CD14-positive monocyte (primary cell): ENCODE results near the gene TOM1L2. TPM values are rescaled to one million over a fixed set of nuclear protein-coding genes. Genes with fewer than 3 reads are reported as not detected.

Experiments
- DNase-seq, 3 donors: peaks; one replicate each; pipeline ENCODE4 v3.0.0-alpha.2; 2011 to 2022
- H2AFZ ChIP-seq: 2 replicates; pipeline ENCODE4 v1.6.0; 2012; ENCODE audit warnings: mild to moderate bottlenecking, low read depth, low read length, inconsistent platforms; ENCODE audit not compliant: insufficient read depth, poor library complexity, severe bottlenecking
- H3K27ac ChIP-seq, 2 donors: 1 replicate in 1 of 2; 2 replicates in 1 of 2; pipeline ENCODE4 v1.5.1; 2012 to 2013; ENCODE audit warnings: low read length in 2 of 2, control low read depth in 1 of 2, inconsistent platforms in 1 of 2, low read depth in 1 of 2, mild to moderate bottlenecking in 1 of 2
- H3K27me3 ChIP-seq, 2 donors: one replicate each; pipeline versions ENCODE4 v1.6.0 to v1.6.1; 2011 to 2013; ENCODE audit warnings: low read length in 2 of 2; ENCODE audit not compliant: control insufficient read depth in 2 of 2, insufficient read depth in 2 of 2
- H3K36me3 ChIP-seq, 2 donors: replicated peaks in 1 of 2; 1 replicate in 1 of 2; 2 replicates in 1 of 2; pipeline versions ENCODE4 v1.5.1 to v1.6.1; 2012 to 2013; ENCODE audit warnings: low read length in 2 of 2, control low read depth in 1 of 2, inconsistent platforms in 1 of 2, mild to moderate bottlenecking in 1 of 2; ENCODE audit not compliant: insufficient read depth in 2 of 2, control insufficient read depth in 1 of 2
- H3K4me1 ChIP-seq, 2 donors: 1 replicate in 1 of 2; 2 replicates in 1 of 2; pipeline versions ENCODE4 v1.5.1 to v1.6.1; 2012 to 2013; ENCODE audit warnings: low read length in 2 of 2, control low read depth in 1 of 2, inconsistent platforms in 1 of 2, mild to moderate bottlenecking in 1 of 2, moderate library complexity in 1 of 2; ENCODE audit not compliant: insufficient read depth in 2 of 2, control insufficient read depth in 1 of 2
- H3K4me2 ChIP-seq: replicated peaks from 2 replicates; pipeline ENCODE3; 2012; ENCODE audit warnings: low read length, moderate library complexity, mild to moderate bottlenecking; ENCODE audit not compliant: poor library complexity, severe bottlenecking; ENCODE audit errors: extremely low read depth
- H3K4me3 ChIP-seq, 3 experiments: fragments of 200-600 bp in 1 of 3; sonication (generic) in 1 of 3; replicated peaks in 1 of 3; 1 replicate in 2 of 3; 2 replicates in 1 of 3; pipeline ENCODE4 v1.5.1; 2011 to 2013; ENCODE audit warnings: low read length in 3 of 3, mild to moderate bottlenecking in 3 of 3, control low read depth in 2 of 3, low read depth in 2 of 3, inconsistent platforms in 1 of 3, moderate library complexity in 1 of 3
- H3K79me2 ChIP-seq: 2 replicates; pipeline ENCODE4 v1.6.0; 2012; ENCODE audit warnings: mild to moderate bottlenecking, control low read depth, inconsistent platforms, low read length, moderate library complexity; ENCODE audit not compliant: insufficient read depth
- H3K9ac ChIP-seq: 2 replicates; pipeline ENCODE4 v1.6.0; 2017; ENCODE audit warnings: low read length, mild to moderate bottlenecking; ENCODE audit not compliant: insufficient read depth, poor library complexity, severe bottlenecking
- H3K9me3 ChIP-seq, 2 donors: replicated peaks in 1 of 2; 1 replicate in 1 of 2; 2 replicates in 1 of 2; pipeline versions ENCODE4 v1.5.1 to v1.6.1; 2012 to 2013; ENCODE audit warnings: low read length in 2 of 2, control low read depth in 1 of 2; ENCODE audit not compliant: control insufficient read depth in 1 of 2, insufficient read depth in 1 of 2
- H4K20me1 ChIP-seq: 2 replicates; pipeline ENCODE4 v1.6.0; 2012; ENCODE audit warnings: mild to moderate bottlenecking, low read length, control low read depth, moderate library complexity; ENCODE audit not compliant: insufficient read depth
- H3K27ac Mint-ChIP-seq, 7 donors: one replicate each; pipeline ENCODE4 v1.8.0; 2020; ENCODE audit warnings: mild to moderate bottlenecking in 7 of 7, mixed read lengths in 7 of 7, moderate library complexity in 6 of 7, inconsistent platforms in 2 of 7
- H3K27me3 Mint-ChIP-seq, 3 donors: one replicate each; pipeline ENCODE4 v1.8.0; 2021 to 2022; ENCODE audit warnings: low read depth in 3 of 3, mild to moderate bottlenecking in 3 of 3, mixed read lengths in 3 of 3, moderate library complexity in 3 of 3, inconsistent platforms in 1 of 3
- H3K36me3 Mint-ChIP-seq, 2 donors: one replicate each; pipeline ENCODE4 v1.8.0; 2020; ENCODE audit warnings: mixed read lengths in 2 of 2, inconsistent platforms in 1 of 2, mild to moderate bottlenecking in 1 of 2
- H3K4me1 Mint-ChIP-seq: one replicate; pipeline ENCODE4 v1.8.0; 2020; ENCODE audit warnings: mild to moderate bottlenecking, mixed read lengths
- H3K4me3 Mint-ChIP-seq, 2 donors: one replicate each; pipeline ENCODE4 v1.8.0; 2020; ENCODE audit warnings: mild to moderate bottlenecking in 2 of 2, mixed read lengths in 2 of 2, moderate library complexity in 1 of 2
- H3K9me3 Mint-ChIP-seq, 7 donors: one replicate each; pipeline ENCODE4 v1.8.0; 2020 to 2022; ENCODE audit warnings: mixed read lengths in 7 of 7, mild to moderate bottlenecking in 6 of 7, moderate library complexity in 6 of 7, inconsistent platforms in 2 of 7
- CTCF ChIP-seq: fragments of 200-600 bp; IDR thresholded peaks from one replicate; pipeline ENCODE4 v1.8.0; 2022; ENCODE audit warnings: antibody characterized with exemption, mild to moderate bottlenecking
- WGBS: methylation state at CpG from one replicate; pipeline ENCODE4 v1.1.5; 2013; ENCODE audit warnings: missing lambda C conversion rate; ENCODE audit not compliant: insufficient coverage; 5-methylcytosine and 5-hydroxymethylcytosine counted together
- intact Hi-C, 2 donors: fragments of 100-400 bp; cut with micrococcal nuclease; formaldehyde crosslinking; loops; one replicate each; pipeline versions ENCODE4 v1.15.0 to v1.15.1; 2023
- polyA plus RNA-seq, 3 donors: library from polyadenylated mRNA; depleted of rRNA in 1 of 3; unstranded in 2 of 3; stranded (reverse) in 1 of 3; fragments of 300-500 nt in 2 of 3; fragments of >200 nt in 1 of 3; fragmentation: Illumina TruSeq in 2 of 3; gene quantifications; 1 replicate in 2 of 3; 2 replicates in 1 of 3; pipeline ENCODE4 v1.2.3, GENCODE V29; 2012 to 2021

Gene TOM1L2
- polyA plus RNA-seq, 3 donors = 1.7 to 28.2 (median 2.8) TPM

GRCh38 chr17:18006495-18007239 lies 34.5 kb upstream of the TOM1L2 start:
- DNase-seq = no peak
- TF ChIP-seq CTCF = no peak
- Histone ChIP-seq H3K9me3 (no peaks in the 10 kb centered on the region), H3K4me3 (no peak overlapping the region), H3K4me1 (no peaks in the 10 kb centered on the region), H3K36me3 (peaks cover 46 to 62% of the 10 kb centered on the region in 2 donors), H3K4me2 (no peak overlapping the region), H4K20me1 (no peaks in the 10 kb centered on the region), H3K27me3 (no peaks in the 10 kb centered on the region), H3K79me2 (no peaks in the 10 kb centered on the region), H3K27ac (no peak overlapping the region), H2AFZ (no peak overlapping the region), H3K9ac (no peak overlapping the region)
- no peaks in the 10 kb centered on the region for H3K4me1 Mint-ChIP-seq
- intact Hi-C loops = no loop called here
- WGBS = 96% methylated on average over 21 of the region's 31 CpGs
- H3K4me3 Mint-ChIP-seq = no peak overlapping the region
- peaks cover 50 to 60% of the 10 kb centered on the region in 2 donors for H3K36me3 Mint-ChIP-seq
- H3K27ac Mint-ChIP-seq = peak overlapping the region in 1 of 7 donors; percentile 53
- peaks cover 0 to 2% (median 0%) of the 10 kb centered on the region in 3 donors for H3K27me3 Mint-ChIP-seq
- no peaks in the 10 kb centered on the region for H3K9me3 Mint-ChIP-seq

- intact Hi-C loops = no loop called here
- DNase-seq = no peak
- no peak overlapping the region for H3K4me3 Mint-ChIP-seq
- no peaks in the 10 kb centered on the region for H3K9me3 Mint-ChIP-seq
- peaks cover 0 to 2% (median 0%) of the 10 kb centered on the region in 3 donors for H3K27me3 Mint-ChIP-seq
- H3K36me3 ChIP-seq = peaks cover 37 to 51% of the 10 kb centered on the region in 2 donors
- H3K4me1 Mint-ChIP-seq = no peaks in the 10 kb centered on the region
- H3K27me3 ChIP-seq = no peaks in the 10 kb centered on the region
- no peak overlapping the region for H3K4me3 ChIP-seq
- H3K79me2 ChIP-seq = no peaks in the 10 kb centered on the region
- H3K9ac ChIP-seq = no peak overlapping the region
- no peaks in the 10 kb centered on the region for H3K9me3 ChIP-seq
- no peak for TF ChIP-seq CTCF
- no peak overlapping the region for H3K4me2 ChIP-seq
- no CpG with 5 or more reads among the region's 3 CpGs for WGBS
- no peaks in the 10 kb centered on the region for H3K4me1 ChIP-seq
- H3K27ac Mint-ChIP-seq = peak overlapping the region in 2 of 7 donors; percentile 21 to 59
- H4K20me1 ChIP-seq = no peaks in the 10 kb centered on the region
- peaks cover 42 to 48% of the 10 kb centered on the region in 2 donors for H3K36me3 Mint-ChIP-seq
- no peak overlapping the region for H2AFZ ChIP-seq
- no peak overlapping the region for H3K27ac ChIP-seq
Measured at GRCh38 chr17:18005496-18005895, 33.3 kb upstream of the TOM1L2 start.
